SK-N-MC (cell line): ENCODE results near the gene MRPL55.
A peak's percentile ranks its signal among the peaks of the same experiment; 100 is the strongest.

Experiments
- DNase-seq: peaks from one replicate; pipeline ENCODE4 v3.0.0-alpha.2; 2011; ENCODE audit warnings: low read depth, low spot score
- H3K27ac ChIP-seq: fragments of 200-600 bp; sonication (generic); 2 replicates; pipeline ENCODE4 v1.5.1; 2016; ENCODE audit warnings: mixed run types
- H3K36me3 ChIP-seq: fragments of 200-600 bp; sonication (generic); 2 replicates; pipeline ENCODE4 v1.6.1; 2017; ENCODE audit warnings: antibody characterized with exemption, low read length, mixed read lengths; ENCODE audit not compliant: insufficient read depth
- H3K4me3 ChIP-seq: fragments of 200-600 bp; sonication (generic); 2 replicates; pipeline ENCODE4 v1.5.1; 2016
- H3K9ac ChIP-seq: fragments of 200-600 bp; sonication (generic); 2 replicates; pipeline ENCODE4 v1.8.0; 2017; ENCODE audit warnings: mixed run types, mixed read lengths; ENCODE audit not compliant: insufficient read length
- H3K9me3 ChIP-seq: fragments of 200-600 bp; sonication (generic); 2 replicates; pipeline ENCODE4 v1.6.1; 2017; ENCODE audit warnings: low read depth, mild to moderate bottlenecking, antibody characterized with exemption, low read length, moderate library complexity, mixed read lengths
- EZH2 ChIP-seq: fragments of 200-600 bp; sonication (generic); IDR thresholded peaks from one replicate; pipeline ENCODE4 v1.6.1; 2017; ENCODE audit warnings: antibody characterized with exemption
- FOXP2 ChIP-seq: optimal IDR thresholded peaks from 2 replicates; pipeline ENCODE3; 2011; ENCODE audit warnings: mild to moderate bottlenecking, moderate library complexity; ENCODE audit not compliant: insufficient read depth; ENCODE audit errors: extremely low read length, control extremely low read depth
- POLR2AphosphoS5 ChIP-seq: IDR thresholded peaks from 2 replicates; pipeline ENCODE4 v1.6.1; 2012; ENCODE audit warnings: mild to moderate bottlenecking, low read depth, low read length, borderline replicate concordance

The MRPL55 gene

GRCh38 chr1:228144993-228145343 is 35.9 kb upstream of the MRPL55 start:
- Histone ChIP-seq H3K27ac (no peak overlapping the region), H3K36me3 (no peaks in the 10 kb centered on the region), H3K9ac (no peak overlapping the region), H3K4me3 (no peak overlapping the region), H3K9me3 (no peaks in the 10 kb centered on the region)
- no peak for DNase-seq
- no peak for TF ChIP-seq POLR2AphosphoS5
- TF ChIP-seq EZH2: no peak
- TF ChIP-seq FOXP2: no peak

- DNase-seq: no peak
These were observed 35.3 kb upstream of the MRPL55 start for GRCh38 chr1:228144193-228144992.

GRCh38 chr1:228143480-228144192 is 34.5 kb upstream of the MRPL55 start:
- H3K27ac ChIP-seq: no peak overlapping the region
- no peak overlapping the region for H3K9ac ChIP-seq
- TF ChIP-seq FOXP2 (no peak), EZH2 (no peak), POLR2AphosphoS5 (no peak)
- H3K36me3 ChIP-seq: no peaks in the 10 kb centered on the region
- no peak overlapping the region for H3K4me3 ChIP-seq
- no peak for DNase-seq
- H3K9me3 ChIP-seq: no peaks in the 10 kb centered on the region

More at GRCh38 chr1:228144193-228144992, 35.3 kb upstream of the MRPL55 start:
- H3K36me3 ChIP-seq: no peaks in the 10 kb centered on the region
- no peak for TF ChIP-seq EZH2
- TF ChIP-seq POLR2AphosphoS5: no peak
- TF ChIP-seq FOXP2: no peak
- no peak overlapping the region for H3K9ac ChIP-seq
- H3K27ac ChIP-seq: no peak overlapping the region
- no peaks in the 10 kb centered on the region for H3K9me3 ChIP-seq
- H3K4me3 ChIP-seq: no peak overlapping the region

- no peaks in the 10 kb centered on the region for H3K36me3 ChIP-seq
These were observed 33.6 kb upstream of the MRPL55 start for GRCh38 chr1:228142701-228143136.

GRCh38 chr1:228142155-228142691 is 33.1 kb upstream of the MRPL55 start:
- Histone ChIP-seq H3K36me3 (no peaks in the 10 kb centered on the region), H3K9me3 (no peaks in the 10 kb centered on the region), H3K9ac (peak overlapping the region; percentile 0), H3K27ac (no peak overlapping the region), H3K4me3 (peak overlapping the region; percentile 94)
- TF ChIP-seq EZH2 (no peak), FOXP2 (no peak), POLR2AphosphoS5 (no peak)
- DNase-seq: no peak

More at GRCh38 chr1:228142701-228143136, 33.6 kb upstream of the MRPL55 start:
- no peaks in the 10 kb centered on the region for H3K9me3 ChIP-seq
- H3K9ac ChIP-seq: no peak overlapping the region
- no peak for DNase-seq
- TF ChIP-seq FOXP2 (no peak), EZH2 (no peak), POLR2AphosphoS5 (no peak)
- no peak overlapping the region for H3K27ac ChIP-seq
- H3K4me3 ChIP-seq: no peak overlapping the region

- TF ChIP-seq POLR2AphosphoS5 (0 out of 2 replicates have a peak, but pooled peaks have one; percentile 28), EZH2 (no peak)
- peak overlapping the region; percentile 94 for H3K4me3 ChIP-seq
- no peaks in the 10 kb centered on the region for H3K9me3 ChIP-seq
- H3K36me3 ChIP-seq: no peaks in the 10 kb centered on the region
- H3K27ac ChIP-seq: no peak overlapping the region
- no peak for DNase-seq
- peak overlapping the region; percentile 78 for H3K9ac ChIP-seq
These were observed 32.3 kb upstream of the MRPL55 start for GRCh38 chr1:228141226-228142044.

- DNase-seq: no peak
These were observed 31.7 kb upstream of the MRPL55 start for GRCh38 chr1:228140724-228141225.

More at GRCh38 chr1:228140724-228141225, 31.7 kb upstream of the MRPL55 start:
- Histone ChIP-seq H3K4me3 (peak overlapping the region; percentile 94), H3K36me3 (no peaks in the 10 kb centered on the region), H3K27ac (no peak overlapping the region), H3K9me3 (no peaks in the 10 kb centered on the region), H3K9ac (peak overlapping the region; percentile 78)
- TF ChIP-seq FOXP2 (no peak), EZH2 (no peak)
